NOMO-1 treated with dmso at 0.1 percent for 144 hours (cell line): ENCODE results near the gene NR4A1.
"Not testable (repeated sequence)": the region's sequence is repeated elsewhere in the genome, so short reads cannot be mapped to it uniquely, and the experiment has no call there.

Experiments used
- DNase-seq: peaks from one replicate; lab custom pipeline; 2025; ENCODE audit not compliant: unreplicated experiment; lab: John Stamatoyannopoulos, UW

Gene NR4A1

DNA sequence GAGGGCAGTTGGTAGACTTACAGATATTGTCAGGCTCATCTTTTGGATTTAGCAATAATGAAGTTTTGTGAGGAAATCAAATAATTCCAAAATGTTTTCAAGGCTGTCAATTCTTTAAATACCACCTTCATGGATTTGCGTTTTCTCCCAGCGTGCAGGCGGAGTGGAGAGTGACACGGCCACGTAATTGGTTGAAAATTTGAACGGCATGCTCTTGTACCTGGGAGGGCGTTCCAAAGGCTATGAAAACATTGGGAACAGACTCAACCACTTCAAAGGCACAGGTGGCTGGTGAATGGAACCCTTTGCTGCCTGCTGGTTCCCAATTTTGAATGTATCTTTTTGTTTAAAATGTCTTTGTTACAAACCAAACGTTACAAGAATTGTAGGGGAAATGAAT is 40.6 kb downstream of the NR4A1 start:
- DNase-seq: no peak

DNA sequence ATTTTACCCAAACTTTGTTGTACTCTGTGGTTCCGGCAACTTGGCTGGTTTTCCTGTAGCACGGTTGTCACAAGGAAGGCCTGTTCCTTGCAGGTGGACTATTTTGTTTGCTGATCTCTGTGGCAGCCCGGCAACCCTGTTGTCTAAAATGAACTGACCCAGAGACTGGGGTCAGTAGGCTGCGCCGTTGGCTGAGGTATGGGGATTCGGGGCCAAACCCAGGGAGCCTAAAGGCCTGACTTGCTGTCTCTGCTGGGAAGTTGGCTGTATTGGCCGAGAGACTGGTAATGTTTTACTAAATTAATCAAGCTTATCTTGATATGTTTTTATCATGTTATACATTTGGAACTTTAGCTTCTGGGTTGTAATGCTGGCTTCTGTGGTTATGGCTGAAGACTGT is 42.1 kb downstream of the NR4A1 start:
- no peak for DNase-seq

DNA sequence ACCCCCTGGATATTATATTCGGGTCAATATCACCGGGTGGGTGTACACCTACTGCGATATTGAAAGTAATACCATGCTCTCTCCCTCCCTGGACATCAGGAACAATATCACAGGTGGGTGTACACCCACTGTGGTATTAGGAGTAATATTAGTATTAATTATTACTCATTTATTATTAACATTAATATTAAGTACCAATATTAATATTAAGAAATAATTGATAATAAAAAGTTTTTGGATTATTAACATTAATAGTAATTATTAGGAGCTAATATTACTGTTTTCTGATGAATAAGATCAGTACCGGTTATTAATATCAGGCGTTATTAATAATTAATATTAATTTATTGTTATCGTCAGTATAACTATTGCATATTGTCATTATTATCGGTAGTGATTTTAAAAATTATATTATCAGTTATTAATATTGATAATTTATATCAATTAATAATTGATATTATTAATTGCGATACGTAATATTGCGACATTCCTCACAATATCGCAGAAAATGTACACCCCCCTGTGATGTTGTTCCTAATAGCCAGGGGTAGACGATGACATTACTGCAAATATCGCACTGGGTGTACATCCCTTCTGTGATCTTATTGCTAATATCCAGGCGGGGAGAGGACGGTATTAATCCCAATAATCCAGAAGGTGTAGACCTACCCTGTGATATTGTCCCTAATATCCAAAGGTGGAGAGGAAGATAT is 45.2 kb downstream of the NR4A1 start:
- no peak for DNase-seq

DNA sequence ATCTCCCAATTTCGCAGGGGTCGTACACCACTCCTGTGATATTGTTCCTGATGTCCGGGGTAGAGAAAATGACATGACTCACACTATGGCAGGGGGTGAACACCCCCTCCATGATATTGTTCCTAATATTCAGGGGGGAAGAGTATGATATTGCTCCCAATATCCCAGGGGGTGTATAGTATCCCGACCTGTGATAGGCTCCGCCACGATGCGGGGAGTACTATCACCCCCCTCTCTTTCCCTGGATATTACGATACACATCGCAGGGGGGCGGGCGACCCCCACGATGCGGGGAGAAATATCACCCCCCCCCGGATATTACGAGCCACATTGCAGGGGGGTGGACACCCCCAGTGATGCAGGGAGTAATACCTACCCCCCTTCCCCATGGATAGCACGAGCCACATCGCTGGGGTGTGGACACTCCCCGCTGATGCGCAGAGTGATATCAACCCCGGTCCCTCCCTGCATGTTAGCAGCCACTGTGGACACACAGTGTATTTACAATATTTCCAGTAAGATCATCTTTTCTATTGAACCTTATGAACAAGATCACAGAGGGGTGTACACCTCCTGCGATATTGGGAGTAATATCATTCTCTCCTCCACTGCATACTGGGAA is 45.9 kb downstream of the NR4A1 start:
- DNase-seq: no peak

DNA sequence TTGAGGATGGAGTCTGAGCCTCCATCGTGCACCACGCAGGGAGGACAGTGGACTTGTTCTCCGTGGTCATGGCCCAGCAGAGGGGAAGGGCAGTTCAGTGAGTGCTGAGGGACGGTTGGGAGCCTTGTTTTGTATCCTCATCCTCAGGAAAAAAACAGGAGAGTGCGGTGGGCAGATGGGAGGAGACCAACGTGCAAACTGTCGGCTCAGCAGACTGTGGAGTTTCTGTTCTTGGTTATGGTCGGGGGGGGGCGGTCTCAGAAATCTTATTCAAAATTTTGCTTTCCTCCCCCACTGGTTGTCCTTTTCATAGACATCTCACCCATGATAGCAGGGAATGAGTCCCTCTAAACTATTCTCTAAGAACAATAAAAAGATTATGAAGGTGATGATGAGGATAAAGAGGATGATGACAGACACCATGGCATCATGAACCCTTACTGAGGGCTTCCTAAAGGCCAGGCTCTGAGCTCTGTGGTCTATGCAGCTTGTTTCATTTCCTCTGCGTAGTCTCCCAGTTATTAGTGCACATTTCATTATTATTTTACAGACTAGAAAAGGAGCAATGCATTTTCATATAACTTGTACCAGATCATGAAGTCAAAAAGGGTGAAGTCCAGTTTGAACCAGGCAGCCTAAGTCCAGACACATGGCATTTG is 53.3 kb downstream of the NR4A1 start:
- not testable (repeated sequence) for DNase-seq
